Ovary (tissue), 3 donors: ENCODE data around the gene KPNA4.

Experiments used
- EP300 ChIP-seq: sonication (generic); formaldehyde crosslinking; IDR thresholded peaks from one replicate; pipeline ENCODE4 v1.6.1; 2017; ENCODE audit warnings: antibody characterized with exemption
- POLR2A ChIP-seq: fragments of 450-650 bp; IDR thresholded peaks from one replicate; pipeline ENCODE4 v1.6.1; 2017; ENCODE audit warnings: antibody characterized with exemption, mild to moderate bottlenecking, moderate library complexity
- TF ChIP-seq, protein P1 (sequence below), 3 donors: fragments of 450-650 bp in 2 of 3; fragments of 200-600 bp in 1 of 3; IDR thresholded peaks; one replicate each; pipeline versions ENCODE4 v1.5.1 to v1.8.0; 2016 to 2022; ENCODE audit warnings: antibody characterized with exemption in 3 of 3, mild to moderate bottlenecking in 1 of 3
- donor health status: DM: no; HTN: no; CAD: no.

DNA sequence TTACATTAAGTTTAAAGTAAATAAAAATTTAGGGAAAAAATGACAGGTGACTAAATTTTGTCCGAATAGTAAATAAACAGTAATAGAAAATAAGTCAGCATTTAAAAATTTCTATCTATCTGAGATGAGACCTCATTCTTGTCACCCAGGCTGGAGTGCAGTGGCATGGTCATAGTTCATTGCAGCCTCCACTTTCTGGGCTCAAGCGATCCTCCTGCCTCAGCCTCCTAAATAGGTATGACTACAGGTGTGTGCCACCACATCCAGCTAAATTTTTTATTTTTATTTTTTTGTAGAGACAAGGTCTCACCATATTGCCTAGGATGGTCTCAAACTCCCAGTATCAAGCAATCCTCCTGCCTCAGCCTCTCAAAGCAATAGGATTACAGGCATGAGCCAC, 7.8 kb downstream of the KPNA4 start:
- TF ChIP-seq, protein P1, sequence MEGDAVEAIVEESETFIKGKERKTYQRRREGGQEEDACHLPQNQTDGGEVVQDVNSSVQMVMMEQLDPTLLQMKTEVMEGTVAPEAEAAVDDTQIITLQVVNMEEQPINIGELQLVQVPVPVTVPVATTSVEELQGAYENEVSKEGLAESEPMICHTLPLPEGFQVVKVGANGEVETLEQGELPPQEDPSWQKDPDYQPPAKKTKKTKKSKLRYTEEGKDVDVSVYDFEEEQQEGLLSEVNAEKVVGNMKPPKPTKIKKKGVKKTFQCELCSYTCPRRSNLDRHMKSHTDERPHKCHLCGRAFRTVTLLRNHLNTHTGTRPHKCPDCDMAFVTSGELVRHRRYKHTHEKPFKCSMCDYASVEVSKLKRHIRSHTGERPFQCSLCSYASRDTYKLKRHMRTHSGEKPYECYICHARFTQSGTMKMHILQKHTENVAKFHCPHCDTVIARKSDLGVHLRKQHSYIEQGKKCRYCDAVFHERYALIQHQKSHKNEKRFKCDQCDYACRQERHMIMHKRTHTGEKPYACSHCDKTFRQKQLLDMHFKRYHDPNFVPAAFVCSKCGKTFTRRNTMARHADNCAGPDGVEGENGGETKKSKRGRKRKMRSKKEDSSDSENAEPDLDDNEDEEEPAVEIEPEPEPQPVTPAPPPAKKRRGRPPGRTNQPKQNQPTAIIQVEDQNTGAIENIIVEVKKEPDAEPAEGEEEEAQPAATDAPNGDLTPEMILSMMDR (IDR thresholded peaks at IDR 0.05) = no peak
- no peak for TF ChIP-seq POLR2A
- TF ChIP-seq EP300 = no peak
